Measurements from ENCODE around the gene CDC42SE2. TPM values are rescaled to one million over a fixed set of nuclear protein-coding genes. Genes with fewer than 3 reads are reported as not detected.

The CDC42SE2 gene
- total RNA-seq, 1 experiment from 2014 or later: 23.2 TPM

DNA sequence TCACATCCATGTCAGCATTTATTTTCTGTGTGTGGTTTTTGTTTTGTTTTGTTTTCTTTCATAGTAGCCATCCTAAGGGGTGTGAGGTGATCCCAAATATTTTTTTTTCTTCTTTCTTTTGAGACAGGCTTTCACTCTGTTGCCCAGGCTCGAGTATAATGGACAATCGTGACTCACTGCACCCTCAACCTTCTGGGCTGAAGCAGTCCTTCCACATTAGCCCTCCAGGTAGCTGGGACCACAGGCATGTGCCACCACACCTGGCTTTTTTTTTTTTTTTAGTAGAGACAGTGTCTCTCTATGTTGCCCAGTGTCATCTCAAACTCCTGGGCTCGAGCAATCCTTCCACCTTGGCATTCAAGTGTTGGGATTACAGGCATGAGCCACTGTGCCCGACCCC, 59.1 kb downstream of the CDC42SE2 start:
- Histone ChIP-seq H4K91ac (ENCODE audit: insufficient read length, low read depth, low read length) (no peak overlapping the region), H3K56ac (ENCODE audit: insufficient read length, low read depth, low read length) (no peak overlapping the region), H2BK15ac (ENCODE audit: low read depth, low read length) (no peak overlapping the region), H2AK5ac (ENCODE audit: insufficient read length, low read length) (no peak overlapping the region), H3K4me1 (ENCODE audit: insufficient read depth, low read length) (peaks cover 4% of the 10 kb centered on the region), H3K79me2 (ENCODE audit: insufficient read depth, low read length) (no peaks in the 10 kb centered on the region; the same call in 1 of the 2 replicates), H4K5ac (ENCODE audit: insufficient read length, low read depth, low read length) (no peak overlapping the region), H4K20me1 (ENCODE audit: control insufficient read depth, insufficient read depth, insufficient read length) (no peaks in the 10 kb centered on the region), H2BK12ac (ENCODE audit: insufficient read length, low read depth, low read length) (no peak overlapping the region), H2BK20ac (ENCODE audit: low read depth, low read length, poor library complexity, severe bottlenecking) (no peak overlapping the region), H3K4ac (ENCODE audit: low read depth, low read length) (no peak overlapping the region), H3K18ac (ENCODE audit: insufficient read length, low read depth, low read length) (no peak overlapping the region), H2BK5ac (ENCODE audit: insufficient read length, low read length) (no peak overlapping the region), H3K9me3 (ENCODE audit: control insufficient read depth, low read depth, low read length) (no peaks in the 10 kb centered on the region), H3K9ac (ENCODE audit: extremely low read depth, insufficient read length, low read length) (no peak overlapping the region), H3K79me1 (ENCODE audit: insufficient read depth, low read depth, low read length, poor library complexity, severe bottlenecking) (no peaks in the 10 kb centered on the region), H2AFZ (ENCODE audit: low read length) (no peak overlapping the region), H3K4me2 (ENCODE audit: insufficient read depth, insufficient read length, low read length) (no peak overlapping the region), H3T11ph (ENCODE audit: low read length) (no peak overlapping the region), H3K27me3 (ENCODE audit: insufficient read depth, low read length) (no peaks in the 10 kb centered on the region), H4K8ac (replicated peaks; ENCODE audit: insufficient read length, low read depth, low read length) (no peak overlapping the region), H3K14ac (ENCODE audit: insufficient read depth, low read length) (no peak overlapping the region), H3K23me2 (ENCODE audit: insufficient read length, low read depth, low read length, poor library complexity, severe bottlenecking) (no peaks in the 10 kb centered on the region), H3K27ac (ENCODE audit: insufficient read length, low read depth, low read length) (no peak overlapping the region), H3K23ac (ENCODE audit: insufficient read length, low read depth, low read length) (no peak overlapping the region), H2BK120ac (ENCODE audit: low read depth, low read length, poor library complexity, severe bottlenecking) (no peak overlapping the region)
- Mint-ChIP-seq H3K4me3 (no peak overlapping the region), H3K27me3 (ENCODE audit: low read depth) (no peaks in the 10 kb centered on the region), H3K9me3 (peaks cover 0 to 9% of the 10 kb centered on the region in 2 experiments; a peak in 3 of 5 replicates), H3K4me1 (peaks cover 27 to 29% of the 10 kb centered on the region in 2 experiments), H3K27ac (peak overlapping the region in 2 of 3 experiments; percentile 62 to 83; a peak in 4 of 7 replicates), H3K36me3 (ENCODE audit: insufficient read depth in 1 of 3, low read depth in 3 of 3) (peaks cover 11 to 22% (median 18%) of the 10 kb centered on the region in 3 experiments)
- no peak for DNase-seq
- no CpG with 5 or more reads among the region's 4 CpGs for WGBS (ENCODE audit: extremely low coverage, insufficient read length, low lambda C conversion rate)
- TF ChIP-seq, protein P1, sequence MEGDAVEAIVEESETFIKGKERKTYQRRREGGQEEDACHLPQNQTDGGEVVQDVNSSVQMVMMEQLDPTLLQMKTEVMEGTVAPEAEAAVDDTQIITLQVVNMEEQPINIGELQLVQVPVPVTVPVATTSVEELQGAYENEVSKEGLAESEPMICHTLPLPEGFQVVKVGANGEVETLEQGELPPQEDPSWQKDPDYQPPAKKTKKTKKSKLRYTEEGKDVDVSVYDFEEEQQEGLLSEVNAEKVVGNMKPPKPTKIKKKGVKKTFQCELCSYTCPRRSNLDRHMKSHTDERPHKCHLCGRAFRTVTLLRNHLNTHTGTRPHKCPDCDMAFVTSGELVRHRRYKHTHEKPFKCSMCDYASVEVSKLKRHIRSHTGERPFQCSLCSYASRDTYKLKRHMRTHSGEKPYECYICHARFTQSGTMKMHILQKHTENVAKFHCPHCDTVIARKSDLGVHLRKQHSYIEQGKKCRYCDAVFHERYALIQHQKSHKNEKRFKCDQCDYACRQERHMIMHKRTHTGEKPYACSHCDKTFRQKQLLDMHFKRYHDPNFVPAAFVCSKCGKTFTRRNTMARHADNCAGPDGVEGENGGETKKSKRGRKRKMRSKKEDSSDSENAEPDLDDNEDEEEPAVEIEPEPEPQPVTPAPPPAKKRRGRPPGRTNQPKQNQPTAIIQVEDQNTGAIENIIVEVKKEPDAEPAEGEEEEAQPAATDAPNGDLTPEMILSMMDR (conservative IDR thresholded peaks at IDR 0.05): no peak
